Left cardiac atrium (tissue), 4 donors: ENCODE results near the gene PTGR2. TPM values are rescaled to one million over a fixed set of nuclear protein-coding genes. Genes with fewer than 3 reads are reported as not detected.
A peak's percentile ranks its signal among the peaks of the same experiment; 100 is the strongest.
"Not testable (repeated sequence)": the region's sequence is repeated elsewhere in the genome, so short reads cannot be mapped to it uniquely, and the experiment has no call there.

Experiments used
- ATAC-seq, 2 donors: fragments of 200-7000 bp; cut with Tn5 transposase; one replicate each; pipeline ENCODE4 v1.9.1; 2020; ENCODE audit warnings: mild to moderate bottlenecking in 2 of 2, moderate library complexity in 2 of 2
- DNase-seq: peaks from one replicate; pipeline ENCODE4 v3.0.0-alpha.2; 2020
- intact Hi-C, 2 donors: fragments of 100-400 bp; cut with DNase I; formaldehyde crosslinking; loops; one replicate each; pipeline versions ENCODE4 v1.14.1 to v1.15.1; 2022 to 2023
- total RNA-seq, 2 donors: library from RNA; stranded (reverse); fragmentation: NEBNext Ultra II Directional; extraction: Animal tissue kit (Norgen Biotek cat#: 25700); gene quantifications; one replicate each; pipeline ENCODE4 v1.2.1, GENCODE V29; 2021
- donor health status: DM: no; HTN: yes; CAD: no.
- donor health status: DM: no; HTN: yes; CAD: no; lungs with severe emphysema.
- donor health status: DM: yes; HTN: yes; CAD: no.
- donor health status: Dilated cardiomyopathy.

PTGR2 gene
- total RNA-seq, 2 donors from 2014 or later, result 26.9 to 31.6 TPM

DNA sequence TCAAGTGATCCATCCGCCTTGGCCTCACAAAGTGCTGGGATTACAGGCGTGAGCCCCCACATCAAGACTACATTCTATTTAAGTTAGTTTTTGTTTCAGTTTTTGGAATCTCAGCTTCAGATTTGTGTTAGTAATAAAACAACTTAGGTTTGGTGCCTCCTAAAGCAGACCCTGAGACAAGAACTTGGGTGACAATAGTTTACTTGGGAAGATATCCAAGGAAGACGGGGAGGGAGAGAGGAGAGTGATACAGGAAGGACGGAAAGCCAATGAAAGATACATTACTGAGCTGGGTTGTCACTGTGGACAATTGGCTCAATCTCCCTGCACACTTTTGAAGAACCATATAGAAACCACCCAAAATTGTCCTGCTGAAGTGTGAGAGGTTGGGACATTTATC lies 22.6 kb upstream of the PTGR2 start:
- intact Hi-C loops, result loop anchor here (5.0 kb wide), 2 partner anchors 42 to 102 kb away; no protein-coding TSS in a partner anchor
- ATAC-seq (no peak), DNase-seq (no peak)

DNA sequence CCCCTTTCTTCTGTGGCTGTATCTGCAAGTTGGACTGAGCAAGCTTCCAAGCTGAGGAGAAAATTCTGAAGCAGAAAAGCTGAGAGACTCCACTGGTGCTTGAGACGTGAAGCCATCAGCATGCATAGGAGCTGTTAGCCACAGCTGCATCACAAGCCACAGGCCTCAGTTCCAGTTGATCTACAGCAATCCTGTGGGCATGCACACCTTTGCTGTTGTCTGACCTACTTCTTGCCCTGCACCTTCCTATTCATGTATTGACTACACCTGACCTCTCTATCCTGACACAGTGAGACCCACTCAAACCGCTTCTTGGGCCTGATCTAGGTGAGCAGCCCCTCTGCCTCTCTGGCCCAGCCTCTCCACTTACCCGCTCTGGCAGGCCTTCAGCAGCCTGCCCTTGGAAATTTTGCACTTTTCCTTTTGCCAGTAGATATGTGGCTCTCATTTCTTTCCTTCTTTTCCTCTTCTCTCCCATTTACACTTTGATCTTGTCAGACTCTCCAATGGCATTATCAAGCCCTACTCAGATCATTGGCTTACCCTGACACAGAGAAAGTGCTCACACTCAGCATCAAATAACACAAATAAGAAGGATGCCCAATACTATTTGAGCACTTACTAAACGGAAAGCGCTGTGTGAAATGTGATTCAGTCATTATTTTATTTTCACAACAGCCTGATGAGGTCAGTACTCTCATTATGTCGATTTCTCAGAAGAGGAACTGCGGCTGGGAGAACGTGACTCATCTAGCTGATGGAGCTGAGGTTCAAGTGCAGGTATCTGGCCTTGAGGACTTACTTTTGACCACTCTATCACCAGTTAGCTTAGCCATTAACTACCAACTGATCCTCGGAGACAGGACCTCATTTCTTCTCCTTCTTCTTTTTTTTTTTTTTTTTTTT lies 21.9 kb upstream of the PTGR2 start:
- ATAC-seq (peak in 1 of 2 donors; percentile 28), DNase-seq (peak; percentile 33)
- intact Hi-C loops, result loop anchor here (5.0 kb wide), 2 partner anchors 42 to 102 kb away; no protein-coding TSS in a partner anchor

DNA sequence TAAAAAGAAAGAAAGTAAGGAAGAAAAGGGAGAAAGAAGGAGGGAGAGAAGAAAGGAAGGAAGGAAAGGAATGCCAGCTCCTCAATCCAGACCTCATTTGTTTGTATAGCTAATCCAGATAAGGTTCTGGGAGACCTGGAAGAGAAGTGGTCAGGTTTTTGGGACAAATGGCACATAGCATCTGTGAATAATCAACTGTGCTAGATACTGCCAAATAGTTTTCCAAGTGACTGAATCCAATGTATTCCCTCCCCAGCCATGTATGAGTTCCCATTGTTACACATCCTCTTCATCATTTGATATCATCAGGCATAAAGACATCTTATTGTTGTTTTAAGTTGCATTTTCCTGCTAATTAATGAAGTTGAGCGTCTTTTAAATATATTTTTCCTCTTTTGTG lies 18.6 kb upstream of the PTGR2 start:
- ATAC-seq (no peak), DNase-seq (no peak)
- intact Hi-C loops, result no loop called here

DNA sequence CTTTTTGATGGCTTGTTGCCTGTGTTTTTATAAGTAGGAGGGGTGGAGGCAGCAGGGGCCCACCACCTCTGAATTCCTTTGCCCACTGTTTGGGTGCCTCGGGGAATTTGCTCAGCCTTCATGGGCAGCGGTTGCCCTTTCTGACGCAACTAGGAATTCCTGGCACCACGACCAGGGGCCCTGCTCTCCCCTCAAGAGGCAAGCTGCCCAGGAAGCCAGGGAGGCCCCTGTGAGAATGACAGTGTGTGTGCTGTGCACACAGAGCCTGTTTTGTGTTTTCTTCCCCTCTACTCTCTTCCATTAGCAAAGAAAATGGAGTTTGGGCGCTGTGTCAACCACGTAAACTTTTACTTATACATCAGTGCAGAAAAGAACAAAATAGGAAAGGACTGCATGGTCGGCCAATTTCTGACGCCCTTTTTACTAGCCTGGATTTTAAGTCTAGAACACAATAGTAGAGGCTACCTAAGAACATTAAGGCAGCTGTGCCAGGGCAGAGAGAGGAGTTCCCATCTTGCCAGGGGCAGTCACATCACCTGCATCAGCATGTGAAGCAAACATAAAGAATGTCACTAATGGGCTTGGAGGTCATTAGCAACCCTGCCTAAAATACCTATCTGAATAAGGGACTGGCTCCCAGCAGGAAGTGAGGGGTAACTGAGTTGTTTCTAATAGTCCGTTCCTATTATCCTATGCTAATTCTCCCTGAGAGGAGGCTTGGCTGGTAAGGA lies 17.9 kb upstream of the PTGR2 start:
- intact Hi-C loops, result no loop called here
- DNase-seq (peak; percentile 71), ATAC-seq (peak; percentile 63 to 87)

DNA sequence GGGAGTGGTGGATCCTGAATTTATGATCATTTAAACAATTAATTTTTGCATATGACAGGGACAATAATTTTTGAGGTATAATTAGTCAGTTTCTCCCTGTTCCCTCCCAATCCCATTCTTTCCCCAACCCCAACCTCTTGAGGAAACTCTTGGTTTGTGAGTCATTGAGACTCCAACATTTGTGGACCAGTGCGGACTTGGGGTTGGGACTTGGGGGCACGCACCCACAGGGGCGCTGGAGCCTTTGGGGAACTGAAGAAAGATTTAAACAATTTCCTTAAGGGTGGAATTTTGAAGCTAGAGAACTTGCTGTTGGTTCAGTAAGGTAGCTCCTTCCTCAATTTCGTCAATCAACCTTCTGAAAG lies 17.4 kb upstream of the PTGR2 start:
- no peak for DNase-seq
- no peak for ATAC-seq
- intact Hi-C loops, result no loop called here

DNA sequence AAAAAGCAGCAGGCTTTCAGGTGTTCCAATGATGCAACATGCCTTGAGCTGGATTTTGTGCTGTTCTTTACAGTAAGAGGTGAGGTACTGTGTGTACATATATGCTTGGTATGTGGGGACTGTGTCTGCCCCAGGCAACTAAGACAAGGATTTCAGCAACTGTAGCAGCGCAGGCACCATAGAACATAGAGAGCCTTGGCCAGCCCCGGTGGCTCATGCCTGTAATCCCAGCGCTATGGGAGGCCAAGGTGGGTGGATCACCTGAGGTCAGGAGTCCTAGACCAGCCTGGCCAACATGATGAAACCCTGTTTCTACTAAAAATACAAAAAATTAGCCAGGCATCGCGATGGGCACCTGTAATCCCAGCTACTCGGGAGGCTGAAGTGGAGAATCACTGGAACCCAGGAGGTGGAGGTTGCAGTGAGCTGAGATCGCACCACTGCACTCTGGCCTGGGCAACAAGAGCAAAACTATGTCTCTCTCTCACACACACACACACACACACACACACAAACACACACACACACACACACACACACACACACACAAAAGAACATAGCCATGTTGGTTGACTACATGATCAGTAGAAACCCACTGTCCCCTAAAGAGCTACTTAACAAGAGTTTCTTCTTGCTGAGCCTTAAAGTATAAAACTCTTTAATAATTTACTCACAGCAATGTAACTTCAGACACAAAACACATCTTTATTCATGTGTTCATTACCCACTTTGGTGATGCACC lies 13.2 kb upstream of the PTGR2 start:
- ATAC-seq, intact Hi-C loops: not testable (repeated sequence)

DNA sequence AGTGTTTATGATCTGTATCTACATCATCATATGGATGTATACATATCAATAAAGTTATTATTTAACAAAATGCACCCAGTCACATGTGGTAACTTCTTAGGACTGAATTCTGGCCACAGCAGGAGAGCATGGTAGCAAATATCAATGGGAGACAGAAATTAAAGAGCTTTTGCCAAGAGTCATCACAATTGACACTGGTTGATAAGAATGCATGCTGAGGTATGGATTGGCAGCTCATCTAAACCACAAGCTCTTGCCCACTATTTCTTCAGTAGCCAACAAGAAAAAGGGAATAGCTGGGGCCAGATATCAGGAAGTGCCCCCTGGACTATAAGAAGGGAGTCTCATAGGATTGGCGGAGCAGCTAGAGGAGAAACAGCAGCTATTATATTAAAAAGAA lies 9.4 kb upstream of the PTGR2 start:
- intact Hi-C loops, result no loop called here
- ATAC-seq, result no peak
- no peak for DNase-seq

More for the DNA sequence above, 13.2 kb upstream of the PTGR2 start:
- DNase-seq, result not testable (repeated sequence)

DNA sequence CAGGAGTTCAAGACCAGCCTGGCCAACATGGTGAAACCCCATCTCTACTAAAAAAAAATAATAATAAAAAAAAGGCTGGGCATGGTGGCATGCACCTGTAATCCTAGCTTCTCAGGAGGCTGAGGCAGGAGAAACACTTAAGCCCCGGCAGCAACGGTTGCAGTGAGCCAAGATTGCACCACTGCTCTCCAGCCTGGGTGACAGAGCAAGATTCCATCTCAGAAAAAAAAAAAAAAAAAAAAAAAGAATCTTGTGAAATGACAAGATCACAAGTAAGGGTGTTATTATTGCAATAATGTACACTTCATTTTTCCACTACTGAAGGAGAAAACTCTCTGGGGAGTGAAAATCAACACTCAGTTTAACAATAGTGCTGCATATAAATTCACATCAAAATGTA lies 8.8 kb upstream of the PTGR2 start:
- DNase-seq (no peak), ATAC-seq (no peak)
- intact Hi-C loops, result no loop called here

DNA sequence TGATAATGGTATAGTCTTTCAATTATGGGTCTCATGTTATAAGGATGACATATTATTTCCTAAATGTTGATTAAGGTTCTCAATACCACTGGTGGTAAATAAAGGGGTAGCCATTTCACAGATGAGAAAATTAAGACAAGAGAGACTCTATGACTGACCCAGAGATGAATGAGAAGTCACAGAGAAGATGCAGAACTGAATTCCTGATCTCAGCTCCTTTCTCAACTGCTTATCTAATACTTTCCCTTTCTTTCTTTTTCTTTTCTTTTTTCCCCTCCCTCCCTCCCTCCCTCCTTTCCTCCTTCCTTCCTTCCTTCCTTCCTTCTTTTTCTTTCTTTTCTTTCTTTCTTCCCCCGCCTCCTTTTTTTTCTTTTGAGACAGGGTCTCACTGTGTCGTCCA lies 8.3 kb upstream of the PTGR2 start:
- DNase-seq (no peak), ATAC-seq (no peak)
- intact Hi-C loops, result no loop called here

DNA sequence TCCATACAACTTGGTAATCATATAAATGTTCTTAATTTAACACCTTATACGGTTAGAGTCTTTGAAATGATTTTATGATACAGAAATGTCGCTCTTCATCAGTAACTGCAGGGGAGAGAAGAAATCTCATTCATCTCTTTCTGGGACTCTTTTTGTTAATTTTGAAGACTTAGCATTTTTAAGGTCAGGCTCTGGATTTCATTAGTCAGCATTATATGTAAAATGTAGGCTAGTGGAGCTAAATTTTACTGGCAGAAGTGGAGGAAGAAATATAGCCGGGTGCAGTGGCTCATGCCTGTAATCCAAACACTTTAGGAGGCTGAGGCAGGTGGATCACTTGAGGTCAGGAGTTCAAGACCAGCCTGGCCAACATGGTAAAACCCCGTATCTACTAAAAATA lies 4.7 kb upstream of the PTGR2 start:
- ATAC-seq, result no peak

DNA sequence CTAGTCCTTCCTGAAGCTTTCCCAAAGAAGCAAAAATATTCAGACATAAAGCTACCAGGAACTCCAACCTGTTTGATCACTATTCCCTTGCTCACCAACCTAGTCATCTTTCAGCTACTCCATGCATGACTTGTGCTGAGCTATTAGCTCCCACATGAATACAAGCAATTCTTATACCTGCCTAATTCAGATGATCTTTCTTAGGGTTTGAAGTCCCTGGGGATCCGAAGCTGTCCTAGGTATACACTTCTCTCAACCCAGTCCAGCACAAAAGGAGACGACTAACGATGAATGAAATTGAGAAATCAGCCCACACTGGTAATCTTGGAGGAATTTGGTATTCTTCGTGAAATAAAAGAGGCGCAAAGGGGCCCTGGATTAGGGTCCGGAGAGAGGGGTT lies 631 bp upstream of the PTGR2 start:
- no peak for ATAC-seq
- no peak for DNase-seq
- intact Hi-C loops, result no loop called here

More for the DNA sequence above, 4.7 kb upstream of the PTGR2 start:
- no peak for DNase-seq
- intact Hi-C loops, result no loop called here

DNA sequence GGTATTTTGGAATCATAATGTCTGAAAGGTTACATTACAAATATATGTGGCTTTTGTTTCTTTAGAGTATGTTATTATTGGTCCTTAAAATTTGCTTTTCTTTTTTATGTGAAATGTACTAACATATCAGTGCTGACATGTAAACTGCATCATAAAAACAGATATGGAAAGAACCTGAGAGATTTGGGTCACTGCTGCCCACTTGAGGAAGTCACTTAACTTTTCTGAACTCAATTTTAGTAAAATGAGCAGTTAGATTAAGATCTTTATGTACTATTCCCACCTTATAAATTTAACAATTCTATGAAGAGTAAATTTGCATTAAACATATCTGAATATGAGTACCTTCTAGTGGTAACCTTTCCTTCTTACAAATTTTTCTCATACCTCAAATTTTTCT lies 7.5 kb downstream of the PTGR2 start:
- ATAC-seq (no peak), DNase-seq (no peak)
- intact Hi-C loops, result no loop called here

DNA sequence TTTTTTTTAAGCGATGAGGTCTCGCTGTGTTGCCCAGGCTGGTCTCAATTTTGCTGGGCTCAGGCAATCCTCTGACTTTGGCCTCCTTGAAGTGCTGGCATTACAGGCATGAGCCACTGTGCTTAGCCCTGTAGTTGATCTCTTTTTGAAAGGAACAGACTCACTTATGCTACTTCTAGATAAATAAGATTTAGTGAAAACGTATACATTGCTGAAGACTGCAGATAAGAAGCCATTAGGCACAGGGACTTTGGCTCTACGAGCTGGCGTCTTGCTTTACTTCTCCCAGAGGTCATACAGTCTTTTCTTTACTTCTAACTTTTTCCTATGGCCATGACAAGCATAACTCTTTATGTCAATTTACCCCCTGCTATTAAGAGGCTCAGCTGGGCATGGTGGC lies 9.4 kb downstream of the PTGR2 start:
- intact Hi-C loops, result no loop called here
- ATAC-seq (no peak), DNase-seq (no peak)

DNA sequence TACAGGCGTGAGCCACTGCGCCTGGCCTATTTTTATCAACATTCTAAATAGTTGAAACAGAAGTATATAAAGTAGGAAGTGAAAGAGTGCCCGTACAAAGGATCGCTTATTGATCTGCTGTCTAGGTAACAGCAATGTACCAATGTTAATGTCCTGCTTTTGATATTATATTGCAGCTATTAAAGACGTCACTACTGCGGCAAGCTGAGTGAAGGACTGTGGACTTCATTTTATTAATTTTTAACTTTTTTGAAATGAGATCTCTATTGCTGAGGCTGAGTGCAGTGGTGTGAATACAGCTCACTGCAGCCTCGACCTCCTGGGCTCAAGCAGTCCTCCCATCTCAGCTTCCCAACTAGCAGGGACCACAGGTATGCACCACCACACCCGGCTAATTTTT lies 10.8 kb downstream of the PTGR2 start:
- DNase-seq (no peak), ATAC-seq (no peak)
- intact Hi-C loops, result no loop called here

DNA sequence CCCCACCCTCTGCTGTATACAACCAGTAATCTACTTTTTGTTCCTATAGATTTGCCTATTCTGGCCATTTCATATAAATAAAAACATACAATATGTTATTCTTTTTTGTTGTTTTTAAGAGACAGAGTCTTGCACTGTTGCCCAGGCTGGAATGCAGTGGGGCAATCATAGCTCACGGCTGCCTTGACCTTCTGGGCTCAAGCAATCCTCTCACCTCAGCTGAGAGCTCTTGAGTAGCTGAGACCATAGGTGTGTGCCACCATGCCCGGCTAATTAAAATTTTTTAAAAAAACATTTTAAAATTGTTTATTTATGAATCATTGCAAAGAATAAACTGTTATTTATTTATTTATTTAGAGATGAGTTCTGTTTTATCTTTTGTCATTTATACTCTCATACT lies 11.6 kb downstream of the PTGR2 start:
- ATAC-seq (no peak), DNase-seq (no peak)
- intact Hi-C loops, result no loop called here

DNA sequence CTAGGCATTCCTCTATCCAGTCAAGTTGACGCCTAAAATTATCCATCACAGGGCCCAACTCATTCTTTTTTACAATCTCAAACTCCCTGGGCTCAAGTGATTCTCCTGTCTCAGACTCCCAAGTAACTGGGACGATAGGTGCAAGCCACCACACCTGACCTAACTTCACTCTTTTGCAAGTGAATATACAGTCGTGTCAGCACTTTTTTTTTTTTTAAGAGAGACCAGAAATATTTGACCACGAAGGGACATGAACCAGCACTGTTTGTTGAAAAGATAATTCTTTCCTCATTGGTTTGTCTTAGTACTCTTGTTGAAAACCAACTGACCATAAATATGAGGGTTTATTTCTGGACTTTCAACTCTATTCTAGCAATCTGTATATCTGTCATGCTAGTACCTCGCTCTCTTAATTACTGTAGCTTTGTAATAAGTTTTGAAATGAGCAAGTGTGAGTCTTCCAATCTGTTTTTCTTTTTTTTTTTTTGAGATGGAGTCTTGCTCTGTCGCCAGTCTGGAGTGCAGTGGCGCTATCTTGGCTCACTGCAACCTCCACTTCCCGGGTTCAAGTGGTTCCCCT lies 14.0 kb downstream of the PTGR2 start:
- intact Hi-C loops, result no loop called here
- no peak for ATAC-seq
- no peak for DNase-seq

DNA sequence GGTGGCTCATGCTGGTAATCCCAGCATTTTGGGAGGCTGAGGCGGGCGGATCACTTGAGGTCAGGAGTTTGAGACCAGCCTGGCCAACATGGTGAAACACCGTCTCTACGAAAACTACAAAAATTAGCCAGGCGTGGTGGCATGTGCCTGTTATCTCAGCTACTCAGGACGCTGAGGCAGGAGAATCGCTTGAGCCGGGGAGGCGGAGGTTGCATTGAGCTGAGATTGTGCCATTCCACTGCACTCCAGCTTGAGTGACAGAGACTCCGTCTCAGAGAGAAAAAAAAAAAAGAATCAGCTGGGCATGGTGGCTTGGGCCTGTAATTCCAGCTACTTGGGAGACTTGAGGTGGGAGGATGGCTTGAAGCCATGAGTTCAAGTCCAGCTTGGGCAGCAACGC lies 18.1 kb downstream of the PTGR2 start:
- ATAC-seq, intact Hi-C loops, DNase-seq: not testable (repeated sequence)

DNA sequence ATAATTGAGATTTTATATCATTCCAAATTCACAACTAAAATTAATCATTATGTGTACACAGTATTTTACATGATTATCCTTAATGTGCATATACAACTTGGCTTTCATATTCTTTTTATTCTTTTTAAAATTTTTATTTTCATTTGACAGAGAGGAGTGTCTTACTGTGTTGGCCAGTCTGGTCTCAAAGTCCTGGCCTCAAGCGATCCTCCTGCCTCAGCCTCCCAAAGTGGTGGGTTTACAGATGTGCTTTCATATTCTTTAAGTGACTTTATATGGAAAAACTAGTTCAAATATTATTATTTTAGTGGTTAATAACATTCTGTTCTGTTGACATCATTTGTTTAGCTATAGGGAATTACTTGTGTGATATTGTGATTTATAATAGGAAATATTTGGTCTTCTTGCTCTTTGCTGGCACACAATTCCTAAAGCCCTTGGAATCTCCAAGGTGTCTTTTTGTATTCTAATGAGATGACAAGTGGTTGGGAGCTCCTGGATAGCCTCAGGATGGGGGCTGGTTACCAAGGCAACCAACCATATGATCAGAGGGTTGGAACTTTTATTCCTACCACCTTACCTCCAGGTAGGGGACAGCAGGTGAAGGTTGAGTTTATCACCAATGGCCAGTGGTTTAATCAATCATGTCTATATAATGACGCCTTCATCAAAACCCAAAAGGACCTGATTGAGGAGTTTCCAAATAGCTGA lies 19.0 kb downstream of the PTGR2 start:
- ATAC-seq (no peak), DNase-seq (no peak)
- intact Hi-C loops, result no loop called here

DNA sequence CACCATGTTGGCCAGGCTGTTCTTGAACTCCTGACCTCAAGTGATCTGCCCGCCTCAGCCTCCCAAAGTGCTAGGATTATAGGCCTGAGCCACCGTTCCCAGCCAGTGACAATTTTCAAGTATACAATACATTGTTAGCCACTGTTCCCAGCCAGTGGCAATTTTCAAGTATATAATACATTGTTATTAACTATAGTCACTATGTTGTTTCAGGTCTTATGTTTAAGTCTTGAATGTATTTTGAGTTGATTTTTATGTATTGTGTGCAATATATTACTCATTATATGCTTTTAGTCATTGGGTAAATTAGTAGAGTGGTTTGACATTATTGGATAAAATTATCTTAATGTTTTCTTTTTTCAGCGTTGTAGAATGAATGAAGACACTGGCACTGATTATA lies 22.0 kb downstream of the PTGR2 start:
- intact Hi-C loops, result no loop called here

More for the DNA sequence above, 22.0 kb downstream of the PTGR2 start:
- ATAC-seq, result no peak
- no peak for DNase-seq
